Cardiac muscle cell (in vitro differentiated cells and primary cell): Measurements from ENCODE around the gene TNKS2. TPM values are rescaled to one million over a fixed set of nuclear protein-coding genes. Genes with fewer than 3 reads are reported as not detected.

Experiments
- DNase-seq, 2 donors: peaks; one replicate each; pipeline versions ENCODE4 v3.0.0 to v3.0.0-alpha.2; 2010 to 2017; ENCODE audit warnings: low read depth in 1 of 2, low spot score in 1 of 2
- H3K27ac ChIP-seq: fragments of 200-600 bp; sonication (generic); 2 replicates; pipeline ENCODE4 v1.5.1; 2016
- H3K27me3 ChIP-seq: fragments of 200-600 bp; sonication (generic); 2 replicates; pipeline ENCODE4 v1.6.0; 2016; ENCODE audit warnings: control low read depth
- H3K36me3 ChIP-seq: fragments of 200-600 bp; sonication (generic); 2 replicates; pipeline ENCODE4 v1.5.1; 2016; ENCODE audit warnings: control low read depth
- H3K4me1 ChIP-seq: fragments of 200-600 bp; sonication (generic); 2 replicates; pipeline ENCODE4 v1.8.1; 2017; ENCODE audit warnings: low read depth, mild to moderate bottlenecking, mixed run types
- H3K4me3 ChIP-seq: fragments of 200-600 bp; sonication (generic); 2 replicates; pipeline ENCODE4 v1.5.1; 2016; ENCODE audit warnings: mild to moderate bottlenecking
- H3K9me3 ChIP-seq: fragments of 200-600 bp; sonication (generic); 2 replicates; pipeline ENCODE4 v1.5.1; 2017; ENCODE audit warnings: low read depth, mild to moderate bottlenecking, control low read depth
- polyA plus RNA-seq: library from polyadenylated mRNA; unstranded; fragments of >200 nt; fragmentation: Nextera tagmentation; extraction: Ambion mirVana; gene quantifications from 2 replicates; pipeline ENCODE4 v1.2.1, GENCODE V29; 2016
- total RNA-seq: library from RNA; depleted of rRNA; stranded (reverse); fragments of >200 nt; gene quantifications from 2 replicates; pipeline ENCODE4 v1.2.3, GENCODE V29; 2016
- TF ChIP-seq, protein P1 (sequence below): IDR thresholded peaks from 2 replicates; pipeline ENCODE4 v1.5.1; 2012; ENCODE audit warnings: low read depth, mild to moderate bottlenecking, low read length

TNKS2 gene
- total and polyA plus RNA-seq, 2 experiments from 2014 or later, result 22.8 to 52.9 TPM

GRCh38 chr10:91896212-91896756 lies 98.1 kb downstream of the TNKS2 start:
- Histone ChIP-seq H3K27me3 (no peaks in the 10 kb centered on the region), H3K9me3 (no peaks in the 10 kb centered on the region), H3K27ac (no peak overlapping the region), H3K4me3 (no peak overlapping the region), H3K36me3 (no peaks in the 10 kb centered on the region), H3K4me1 (no peaks in the 10 kb centered on the region)
- DNase-seq, result no peak
- TF ChIP-seq, protein P1, sequence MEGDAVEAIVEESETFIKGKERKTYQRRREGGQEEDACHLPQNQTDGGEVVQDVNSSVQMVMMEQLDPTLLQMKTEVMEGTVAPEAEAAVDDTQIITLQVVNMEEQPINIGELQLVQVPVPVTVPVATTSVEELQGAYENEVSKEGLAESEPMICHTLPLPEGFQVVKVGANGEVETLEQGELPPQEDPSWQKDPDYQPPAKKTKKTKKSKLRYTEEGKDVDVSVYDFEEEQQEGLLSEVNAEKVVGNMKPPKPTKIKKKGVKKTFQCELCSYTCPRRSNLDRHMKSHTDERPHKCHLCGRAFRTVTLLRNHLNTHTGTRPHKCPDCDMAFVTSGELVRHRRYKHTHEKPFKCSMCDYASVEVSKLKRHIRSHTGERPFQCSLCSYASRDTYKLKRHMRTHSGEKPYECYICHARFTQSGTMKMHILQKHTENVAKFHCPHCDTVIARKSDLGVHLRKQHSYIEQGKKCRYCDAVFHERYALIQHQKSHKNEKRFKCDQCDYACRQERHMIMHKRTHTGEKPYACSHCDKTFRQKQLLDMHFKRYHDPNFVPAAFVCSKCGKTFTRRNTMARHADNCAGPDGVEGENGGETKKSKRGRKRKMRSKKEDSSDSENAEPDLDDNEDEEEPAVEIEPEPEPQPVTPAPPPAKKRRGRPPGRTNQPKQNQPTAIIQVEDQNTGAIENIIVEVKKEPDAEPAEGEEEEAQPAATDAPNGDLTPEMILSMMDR, result no peak

DNA sequence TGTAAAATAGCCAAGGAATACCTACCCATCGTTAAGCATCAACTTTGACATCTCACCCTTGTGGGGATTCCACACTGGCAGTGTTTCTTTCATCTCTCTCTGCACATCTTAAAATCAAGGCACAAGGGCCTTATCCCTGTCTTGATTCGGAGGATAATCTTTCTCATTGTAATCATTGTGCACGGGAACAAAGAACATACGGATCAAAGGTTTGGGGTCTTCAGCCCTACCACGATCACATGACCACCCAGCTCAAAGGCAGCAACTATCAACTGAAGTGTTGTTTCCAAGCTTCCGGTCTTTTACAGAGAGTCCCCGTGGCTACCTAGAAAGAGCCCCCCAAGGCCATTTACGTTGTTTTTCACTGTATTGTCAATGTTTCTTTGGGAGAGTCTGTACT lies 99.2 kb downstream of the TNKS2 start:
- Histone ChIP-seq H3K27ac (no peak overlapping the region), H3K9me3 (no peaks in the 10 kb centered on the region), H3K27me3 (no peaks in the 10 kb centered on the region), H3K4me3 (no peak overlapping the region), H3K36me3 (no peaks in the 10 kb centered on the region), H3K4me1 (no peaks in the 10 kb centered on the region)
- TF ChIP-seq, protein P1, result no peak
- DNase-seq, result no peak

- TF ChIP-seq, protein P1, result no peak
- Histone ChIP-seq H3K36me3 (no peaks in the 10 kb centered on the region), H3K4me3 (no peak overlapping the region), H3K27me3 (no peaks in the 10 kb centered on the region), H3K4me1 (peaks cover 2% of the 10 kb centered on the region), H3K9me3 (no peaks in the 10 kb centered on the region), H3K27ac (no peak overlapping the region)
- peak in 1 of 2 donors; percentile 95 for DNase-seq
These were observed 103.8 kb downstream of the TNKS2 start for GRCh38 chr10:91901784-91902677.

DNA sequence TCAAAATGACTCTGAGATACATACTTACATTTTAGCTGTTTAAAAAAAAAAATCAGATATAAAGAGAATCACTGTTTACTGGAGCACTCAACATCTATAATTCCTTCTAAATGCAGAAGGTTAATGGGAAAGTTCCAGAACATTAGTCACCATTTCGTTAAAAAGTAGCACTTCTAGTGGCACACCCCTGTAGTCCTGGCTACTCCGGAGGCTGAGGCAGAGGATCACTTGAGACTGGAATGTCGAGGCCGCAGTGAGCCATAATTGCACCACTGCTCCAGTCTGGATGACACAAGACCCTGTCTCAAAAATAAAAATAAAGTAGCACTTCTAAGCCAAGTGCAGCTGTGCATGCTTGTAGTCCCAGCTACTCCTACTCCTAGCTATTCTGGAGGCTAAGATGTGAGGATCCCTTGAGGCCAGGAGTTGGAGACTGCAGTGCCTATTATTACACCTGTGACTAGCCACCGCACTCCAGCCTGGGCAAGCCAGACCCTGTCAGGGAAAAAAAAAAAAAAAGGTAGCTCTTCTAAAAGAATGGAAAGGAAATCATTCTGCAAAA lies 108.9 kb downstream of the TNKS2 start:
- peak overlapping the region; percentile 81 for H3K4me3 ChIP-seq
- no peak overlapping the region for H3K27ac ChIP-seq
- no peak for DNase-seq
- H3K9me3 ChIP-seq, result no peaks in the 10 kb centered on the region
- H3K27me3 ChIP-seq, result no peaks in the 10 kb centered on the region
- H3K36me3 ChIP-seq, result no peaks in the 10 kb centered on the region
- TF ChIP-seq, protein P1, result no peak
- peaks cover 12% of the 10 kb centered on the region for H3K4me1 ChIP-seq

DNA sequence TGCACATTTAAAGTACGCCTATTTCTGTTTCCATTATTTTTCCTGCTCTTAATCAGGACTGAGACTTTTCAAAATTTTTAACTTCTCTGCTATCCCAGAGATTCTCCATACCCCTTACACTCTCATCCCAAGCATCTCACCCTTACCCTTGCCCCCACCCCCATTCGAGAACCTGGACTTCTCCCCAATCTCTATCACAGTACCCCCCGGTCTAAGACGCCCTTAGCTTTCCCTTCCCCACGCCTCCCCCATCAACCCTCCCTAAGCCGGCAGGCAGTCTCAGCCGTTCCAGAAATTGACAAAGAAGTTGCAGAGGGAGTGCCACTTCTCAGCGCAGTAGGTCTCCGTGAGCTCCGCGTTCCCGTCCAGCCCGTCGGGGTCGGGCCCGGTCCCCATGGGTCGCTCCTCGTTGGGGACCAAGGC lies 109.7 kb downstream of the TNKS2 start:
- no peaks in the 10 kb centered on the region for H3K9me3 ChIP-seq
- peak overlapping the region; percentile 81 for H3K4me3 ChIP-seq
- H3K36me3 ChIP-seq, result no peaks in the 10 kb centered on the region
- no peaks in the 10 kb centered on the region for H3K27me3 ChIP-seq
- TF ChIP-seq, protein P1, result no peak
- peaks cover 12% of the 10 kb centered on the region for H3K4me1 ChIP-seq
- H3K27ac ChIP-seq, result peak overlapping the region; percentile 67
- DNase-seq, result peak in 1 of 2 donors; percentile 63
